ENCODE data around the gene PLA1A. TPM values are rescaled to one million over a fixed set of nuclear protein-coding genes. Genes with fewer than 3 reads are reported as not detected.

The PLA1A gene
- total and polyA plus RNA-seq, 4 donors = 0.50 to 5.7 (median 3.1) TPM

GRCh38 chr3:119570229-119570628 lies 27.5 kb upstream of the PLA1A start:
- H3K27me3 ChIP-seq (ENCODE audit: control insufficient read depth in 1 of 2, insufficient read depth in 2 of 2, low read length in 1 of 2) = no peaks in the 10 kb centered on the region
- no peak for DNase-seq
- H3K9me3 ChIP-seq (ENCODE audit: control insufficient read depth, low read length) = no peaks in the 10 kb centered on the region
- no peaks in the 10 kb centered on the region for H3K4me1 ChIP-seq (ENCODE audit: control insufficient read depth in 1 of 2, insufficient read depth in 2 of 2, low read length in 2 of 2)
- no peak overlapping the region for H3K4me3 ChIP-seq (ENCODE audit: low read length in 2 of 2)
- no peaks in the 10 kb centered on the region for H3K36me3 ChIP-seq (ENCODE audit: control insufficient read depth in 1 of 2, insufficient read depth in 2 of 2, low read length in 1 of 2)
- H3K27ac ChIP-seq (ENCODE audit: low read depth in 1 of 2, low read length in 2 of 2) = no peak overlapping the region
- intact Hi-C loops (cut with DNase I) = no loop called here
- ATAC-seq (ENCODE audit: low FRiP score) = peak; percentile 62
- WGBS, 2 donors = 83 to 86% methylated on average over 5 of the region's 5 CpGs

GRCh38 chr3:119571230-119571629 lies 26.5 kb upstream of the PLA1A start:
- intact Hi-C loops (cut with DNase I) = no loop called here
- 91 to 97% methylated on average over 1 of the region's 1 CpG for WGBS, 2 donors
- Histone ChIP-seq H3K36me3 (ENCODE audit: control insufficient read depth in 1 of 2, insufficient read depth in 2 of 2, low read length in 1 of 2) (no peaks in the 10 kb centered on the region), H3K9me3 (ENCODE audit: control insufficient read depth, low read length) (no peaks in the 10 kb centered on the region), H3K27me3 (ENCODE audit: control insufficient read depth in 1 of 2, insufficient read depth in 2 of 2, low read length in 1 of 2) (no peaks in the 10 kb centered on the region), H3K4me3 (ENCODE audit: low read length in 2 of 2) (no peak overlapping the region), H3K27ac (ENCODE audit: low read depth in 1 of 2, low read length in 2 of 2) (no peak overlapping the region), H3K4me1 (ENCODE audit: control insufficient read depth in 1 of 2, insufficient read depth in 2 of 2, low read length in 2 of 2) (no peaks in the 10 kb centered on the region)
- ATAC-seq (ENCODE audit: low FRiP score) (no peak), DNase-seq (no peak)

- intact Hi-C loops (cut with DNase I) = no loop called here
- Histone ChIP-seq H3K27me3 (ENCODE audit: control insufficient read depth in 1 of 2, insufficient read depth in 2 of 2, low read length in 1 of 2) (no peaks in the 10 kb centered on the region), H3K36me3 (ENCODE audit: control insufficient read depth in 1 of 2, insufficient read depth in 2 of 2, low read length in 1 of 2) (no peaks in the 10 kb centered on the region), H3K4me3 (ENCODE audit: low read length in 2 of 2) (no peak overlapping the region), H3K4me1 (ENCODE audit: control insufficient read depth in 1 of 2, insufficient read depth in 2 of 2, low read length in 2 of 2) (no peaks in the 10 kb centered on the region), H3K9me3 (ENCODE audit: control insufficient read depth, low read length) (no peaks in the 10 kb centered on the region), H3K27ac (ENCODE audit: low read depth in 1 of 2, low read length in 2 of 2) (no peak overlapping the region)
- WGBS, 2 donors = 82 to 84% methylated on average over 5 of the region's 5 CpGs
- ATAC-seq (ENCODE audit: low FRiP score) = no peak
- DNase-seq = no peak
These were observed 26.0 kb upstream of the PLA1A start for GRCh38 chr3:119571688-119572087.

GRCh38 chr3:119575507-119575906 lies 22.2 kb upstream of the PLA1A start:
- H3K27ac ChIP-seq (ENCODE audit: low read depth in 1 of 2, low read length in 2 of 2) = no peak overlapping the region
- no peak overlapping the region for H3K4me3 ChIP-seq (ENCODE audit: low read length in 2 of 2)
- H3K9me3 ChIP-seq (ENCODE audit: control insufficient read depth, low read length) = no peaks in the 10 kb centered on the region
- intact Hi-C loops (cut with DNase I) = loop anchor here in 1 of 2 donors (5.0 kb wide), 1 partner anchor 52 kb away; no protein-coding TSS in a partner anchor
- H3K36me3 ChIP-seq (ENCODE audit: control insufficient read depth in 1 of 2, insufficient read depth in 2 of 2, low read length in 1 of 2) = no peaks in the 10 kb centered on the region
- DNase-seq = no peak
- H3K27me3 ChIP-seq (ENCODE audit: control insufficient read depth in 1 of 2, insufficient read depth in 2 of 2, low read length in 1 of 2) = no peaks in the 10 kb centered on the region
- no peak for ATAC-seq (ENCODE audit: low FRiP score)
- no peaks in the 10 kb centered on the region for H3K4me1 ChIP-seq (ENCODE audit: control insufficient read depth in 1 of 2, insufficient read depth in 2 of 2, low read length in 2 of 2)

DNA sequence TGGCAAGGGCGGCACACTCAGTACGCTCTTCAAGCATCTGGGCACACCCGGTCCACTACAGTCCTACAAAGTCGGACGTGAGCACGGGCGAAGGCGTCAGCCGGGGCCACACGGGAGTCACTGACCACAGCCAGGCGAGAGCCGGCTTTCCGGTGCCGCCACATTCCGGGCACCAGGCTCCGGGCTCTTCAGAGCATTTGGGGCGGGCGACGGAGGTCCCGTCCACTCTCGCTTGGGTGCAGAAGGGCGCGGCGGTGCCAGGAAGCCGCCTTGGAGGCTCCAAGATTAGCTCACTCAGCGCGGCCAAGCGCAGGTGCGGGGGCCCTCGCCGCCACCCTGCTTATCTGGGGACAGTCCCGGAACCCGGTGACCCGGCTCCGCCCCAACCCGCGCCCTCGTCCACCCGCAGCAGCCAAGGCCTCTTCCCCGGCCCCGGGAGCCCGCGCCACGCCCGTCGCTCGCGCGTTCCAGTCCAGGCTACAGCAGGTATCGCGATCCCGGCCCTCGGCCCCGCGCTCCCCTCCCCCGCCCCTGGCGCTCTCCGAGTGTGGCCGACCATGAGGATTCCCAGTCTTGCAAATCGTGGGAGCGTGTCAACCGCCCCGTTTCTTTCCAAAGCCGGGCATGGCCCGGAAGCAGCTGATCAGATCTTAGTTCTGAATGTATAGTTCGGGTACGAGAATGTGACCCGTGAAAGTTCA lies 18.2 kb upstream of the PLA1A start, which contains the start of gene ADPRH:
Gene ADPRH, plus strand, starts transcription at position 127 of the 701 bp plus-strand sequence. CDS start 2,678 bp downstream, outside the sequence.
- Histone ChIP-seq H3K9me3 (ENCODE audit: control insufficient read depth, low read length) (no peaks in the 10 kb centered on the region), H3K4me1 (ENCODE audit: control insufficient read depth in 1 of 2, insufficient read depth in 2 of 2, low read length in 2 of 2) (no peaks in the 10 kb centered on the region), H3K36me3 (ENCODE audit: control insufficient read depth in 1 of 2, insufficient read depth in 2 of 2, low read length in 1 of 2) (no peaks in the 10 kb centered on the region), H3K27me3 (ENCODE audit: control insufficient read depth in 1 of 2, insufficient read depth in 2 of 2, low read length in 1 of 2) (no peaks in the 10 kb centered on the region), H3K4me3 (ENCODE audit: low read length in 2 of 2) (peak within 1 kb of the TSS; percentile 49 to 83), H3K27ac (ENCODE audit: low read depth in 1 of 2, low read length in 2 of 2) (peak within 1 kb of the TSS; percentile 23 to 87)
- intact Hi-C loops (cut with DNase I) = loop anchor here in 1 of 2 donors (1.0 to 5.0 kb wide), 3 partner anchors 48 to 97 kb away; partner anchors contain the start of gene COX17
- ATAC-seq (ENCODE audit: low FRiP score) = peak; percentile 95
- peak; percentile 85 to 92 for DNase-seq
- WGBS, 2 donors = 0 to 1% methylated on average over 67 to 68 of the region's 68 CpGs

DNA sequence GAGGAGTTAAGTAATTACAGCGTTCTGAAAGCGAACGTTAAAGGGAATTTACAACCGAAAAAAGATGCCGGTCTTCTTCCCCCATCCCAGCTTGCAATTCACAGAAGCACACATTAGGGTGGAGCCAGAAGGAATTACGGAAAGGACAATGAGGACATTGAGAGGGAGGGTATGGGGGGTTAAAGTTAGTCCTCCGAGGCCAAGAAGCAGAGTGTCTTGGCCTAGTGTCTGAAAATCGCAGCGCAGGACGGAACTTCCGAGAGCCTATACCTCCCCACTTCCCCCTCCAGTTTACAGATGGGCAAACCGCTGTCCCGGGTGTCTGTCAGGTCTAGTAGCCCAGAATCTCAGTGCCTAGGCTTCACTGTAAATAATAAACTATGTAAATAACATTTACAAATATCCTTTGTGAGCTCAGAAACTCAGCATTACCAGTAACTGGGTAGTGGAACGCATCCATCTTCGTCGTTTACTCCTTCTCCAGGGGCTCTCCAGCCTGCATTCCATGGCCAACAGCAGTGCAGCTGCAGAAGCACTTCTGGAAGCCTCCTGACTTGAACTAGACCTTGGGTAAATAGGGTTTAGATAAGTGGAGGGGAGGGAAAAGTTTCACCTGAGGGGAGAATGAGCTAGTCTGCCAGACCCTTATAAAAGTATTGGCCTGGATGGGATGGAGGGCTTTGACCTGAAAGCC lies 17.5 kb upstream of the PLA1A start:
- Histone ChIP-seq H3K27ac (ENCODE audit: low read depth in 1 of 2, low read length in 2 of 2) (peak overlapping the region; percentile 23 to 87), H3K4me1 (ENCODE audit: control insufficient read depth in 1 of 2, insufficient read depth in 2 of 2, low read length in 2 of 2) (no peaks in the 10 kb centered on the region), H3K36me3 (ENCODE audit: control insufficient read depth in 1 of 2, insufficient read depth in 2 of 2, low read length in 1 of 2) (no peaks in the 10 kb centered on the region), H3K27me3 (ENCODE audit: control insufficient read depth in 1 of 2, insufficient read depth in 2 of 2, low read length in 1 of 2) (no peaks in the 10 kb centered on the region), H3K9me3 (ENCODE audit: control insufficient read depth, low read length) (no peaks in the 10 kb centered on the region), H3K4me3 (ENCODE audit: low read length in 2 of 2) (peak overlapping the region; percentile 49 to 83)
- ATAC-seq (ENCODE audit: low FRiP score) (peak; percentile 62), DNase-seq (peak; percentile 67 to 72)
- intact Hi-C loops (cut with DNase I) = no loop called here
- WGBS, 2 donors = 15 to 24% methylated on average over 16 of the region's 16 CpGs

DNA sequence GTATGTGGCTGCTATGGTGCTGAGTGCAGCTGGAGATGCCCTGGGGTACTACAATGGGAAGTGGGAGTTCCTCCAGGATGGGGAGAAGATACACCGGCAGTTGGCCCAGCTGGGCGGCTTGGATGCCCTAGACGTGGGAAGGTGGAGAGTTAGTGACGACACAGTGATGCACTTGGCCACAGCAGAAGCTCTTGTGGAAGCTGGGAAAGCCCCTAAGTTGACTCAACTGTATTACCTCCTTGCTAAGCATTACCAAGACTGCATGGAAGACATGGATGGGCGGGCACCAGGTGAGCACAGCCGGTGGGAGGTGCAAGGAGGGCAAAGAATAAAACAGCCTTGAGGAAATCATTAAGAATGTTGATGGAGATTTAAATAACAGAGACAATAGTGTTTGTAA lies 15.5 kb upstream of the PLA1A start:
- H3K4me1 ChIP-seq (ENCODE audit: control insufficient read depth in 1 of 2, insufficient read depth in 2 of 2, low read length in 2 of 2) = no peaks in the 10 kb centered on the region
- H3K27me3 ChIP-seq (ENCODE audit: control insufficient read depth in 1 of 2, insufficient read depth in 2 of 2, low read length in 1 of 2) = no peaks in the 10 kb centered on the region
- H3K36me3 ChIP-seq (ENCODE audit: control insufficient read depth in 1 of 2, insufficient read depth in 2 of 2, low read length in 1 of 2) = peaks cover 0 to 3% of the 10 kb centered on the region in 2 donors
- intact Hi-C loops (cut with DNase I) = no loop called here
- H3K4me3 ChIP-seq (ENCODE audit: low read length in 2 of 2) = no peak overlapping the region
- 91 to 92% methylated on average over 6 of the region's 6 CpGs for WGBS, 2 donors
- no peak overlapping the region for H3K27ac ChIP-seq (ENCODE audit: low read depth in 1 of 2, low read length in 2 of 2)
- ATAC-seq (ENCODE audit: low FRiP score) = no peak
- H3K9me3 ChIP-seq (ENCODE audit: control insufficient read depth, low read length) = no peaks in the 10 kb centered on the region
- no peak for DNase-seq

DNA sequence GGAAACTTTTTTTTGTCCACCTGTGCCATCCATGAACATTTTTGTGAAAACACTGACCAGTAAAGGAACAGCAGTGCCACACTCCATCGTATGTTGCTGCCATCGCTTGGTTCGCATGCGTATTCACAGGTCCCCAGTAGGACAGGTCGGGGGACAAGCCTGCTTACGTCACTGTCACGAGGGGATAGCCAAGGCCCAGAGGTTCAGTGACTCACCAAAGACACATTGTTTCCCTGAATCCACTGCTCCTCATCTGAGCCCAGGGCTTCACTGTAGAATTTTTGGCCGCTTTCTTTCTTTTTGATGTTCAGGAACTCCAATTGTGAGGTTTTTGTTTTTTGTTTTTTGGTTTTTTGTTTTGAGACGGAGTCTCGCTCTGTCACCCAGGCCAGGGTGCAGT lies 12.5 kb upstream of the PLA1A start:
- Histone ChIP-seq H3K36me3 (ENCODE audit: control insufficient read depth in 1 of 2, insufficient read depth in 2 of 2, low read length in 1 of 2) (peaks cover 0 to 3% of the 10 kb centered on the region in 2 donors), H3K4me3 (ENCODE audit: low read length in 2 of 2) (no peak overlapping the region), H3K27ac (ENCODE audit: low read depth in 1 of 2, low read length in 2 of 2) (no peak overlapping the region), H3K27me3 (ENCODE audit: control insufficient read depth in 1 of 2, insufficient read depth in 2 of 2, low read length in 1 of 2) (no peaks in the 10 kb centered on the region), H3K9me3 (ENCODE audit: control insufficient read depth, low read length) (no peaks in the 10 kb centered on the region), H3K4me1 (ENCODE audit: control insufficient read depth in 1 of 2, insufficient read depth in 2 of 2, low read length in 2 of 2) (no peaks in the 10 kb centered on the region)
- ATAC-seq (ENCODE audit: low FRiP score) (no peak), DNase-seq (no peak)
- 92 to 93% methylated on average over 10 of the region's 10 CpGs for WGBS, 2 donors
- intact Hi-C loops (cut with DNase I) = no loop called here

Measured in aorta (tissue), 5 donors.